ENCODE data around the gene CASR.
A peak's percentile ranks its signal among the peaks of the same experiment; 100 is the strongest.

The CASR gene

DNA sequence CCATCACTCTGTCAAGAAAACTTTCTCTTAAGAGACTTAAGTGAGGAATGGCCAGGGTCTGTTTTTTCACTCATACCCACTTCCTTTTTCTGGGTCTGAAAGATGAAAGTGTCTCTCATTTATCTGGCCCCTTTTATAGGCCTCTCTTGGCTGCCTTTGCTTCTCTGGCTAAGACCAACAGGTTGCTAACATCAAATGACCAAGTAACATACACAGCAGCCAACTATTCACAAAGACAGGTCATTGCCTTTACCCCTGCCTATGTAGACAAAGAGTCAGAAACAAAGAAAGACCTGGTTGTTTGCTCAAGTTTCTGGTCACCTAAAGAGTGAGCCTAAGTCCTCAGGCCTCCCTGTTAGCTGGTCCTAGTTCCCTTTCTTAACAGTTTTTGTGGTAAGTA, 117.6 kb downstream of the CASR start:
- Histone ChIP-seq H3K27me3 (ENCODE audit: insufficient read depth, low read length) (no peaks in the 10 kb centered on the region), H3K79me2 (ENCODE audit: insufficient read depth, low read length) (no peaks in the 10 kb centered on the region), H3K4me3 (ENCODE audit: low read depth, low read length, poor library complexity, severe bottlenecking) (no peak overlapping the region), H2AFZ (ENCODE audit: low read length) (0 out of 2 replicates have a peak overlapping the region, but pooled peaks have one; percentile 23), H3F3A (ENCODE audit: insufficient read depth, low read length) (no peaks in the 10 kb centered on the region), H3K4me2 (ENCODE audit: low read length) (no peak overlapping the region), H3K9me2 (ENCODE audit: low read depth, low read length) (no peaks in the 10 kb centered on the region), H4K20me1 (ENCODE audit: insufficient read depth, low read length) (no peaks in the 10 kb centered on the region), H3K9ac (ENCODE audit: low read length) (no peak overlapping the region), H3K4me1 (ENCODE audit: insufficient read depth, low read length, severe bottlenecking) (peaks cover 10% of the 10 kb centered on the region), H3K27ac (ENCODE audit: low read depth, low read length, poor library complexity, severe bottlenecking) (no peak overlapping the region), H3K36me3 (ENCODE audit: insufficient read depth, low read length) (no peaks in the 10 kb centered on the region), H3K9me3 (ENCODE audit: low read length) (no peaks in the 10 kb centered on the region)
- TF ChIP-seq EZH2 (IDR thresholded peaks at IDR 0.05; ENCODE audit: borderline replicate concordance, low read length) (no peak), CTCF (IDR thresholded peaks at IDR 0.05; ENCODE audit: low read length) (no peak)

DNA sequence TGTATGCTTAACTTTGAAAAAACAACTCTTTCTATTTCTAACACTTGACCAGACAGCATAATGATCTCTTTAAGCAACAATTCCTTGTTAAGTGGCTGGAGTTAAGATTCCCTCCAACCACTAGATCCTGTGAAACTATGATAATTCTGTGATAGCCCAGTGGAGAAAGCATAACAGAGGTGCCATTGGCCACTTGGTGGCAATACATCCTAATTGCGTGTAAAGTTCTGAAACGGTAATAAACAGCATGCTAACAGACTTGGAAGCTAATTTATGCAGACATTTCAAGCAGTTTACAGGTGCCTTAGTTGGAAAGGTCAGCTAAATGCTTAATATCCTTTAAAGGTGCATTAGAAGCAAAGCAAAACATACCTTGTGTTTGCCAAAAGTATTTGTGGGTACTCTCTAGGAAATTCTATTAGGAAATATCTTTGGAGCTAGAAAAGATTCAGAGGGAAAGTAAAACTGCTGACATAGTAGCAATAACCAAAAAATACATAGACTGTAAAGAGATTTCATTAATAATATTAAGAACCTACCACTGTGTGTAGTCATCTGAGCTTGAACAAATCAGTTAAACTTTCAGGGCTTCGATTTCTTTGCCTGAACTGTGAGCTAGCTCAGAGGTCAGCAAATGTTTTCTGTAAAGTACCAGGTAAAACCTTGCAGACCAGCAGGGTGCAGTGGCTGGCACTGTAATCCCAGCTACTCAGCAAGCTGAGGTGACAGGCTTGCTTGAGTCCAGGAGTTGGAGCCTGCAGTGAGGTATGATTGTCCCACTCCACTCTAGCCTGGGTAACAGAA, 122.6 kb downstream of the CASR start:
- H2AFZ ChIP-seq (ENCODE audit: low read length): no peak overlapping the region

GRCh38 chr3:122306622-122306953, 123.1 kb downstream of the CASR start:
- Histone ChIP-seq H2AFZ (ENCODE audit: low read length) (no peak overlapping the region), H3K4me1 (ENCODE audit: insufficient read depth, low read length, severe bottlenecking) (no peaks in the 10 kb centered on the region), H4K20me1 (ENCODE audit: insufficient read depth, low read length) (no peaks in the 10 kb centered on the region), H3K9ac (ENCODE audit: low read length) (no peak overlapping the region), H3K36me3 (ENCODE audit: insufficient read depth, low read length) (no peaks in the 10 kb centered on the region), H3K4me2 (ENCODE audit: low read length) (no peak overlapping the region), H3F3A (ENCODE audit: insufficient read depth, low read length) (no peaks in the 10 kb centered on the region), H3K27me3 (ENCODE audit: insufficient read depth, low read length) (no peaks in the 10 kb centered on the region), H3K79me2 (ENCODE audit: insufficient read depth, low read length) (no peaks in the 10 kb centered on the region), H3K9me2 (ENCODE audit: low read depth, low read length) (no peaks in the 10 kb centered on the region), H3K9me3 (ENCODE audit: low read length) (no peaks in the 10 kb centered on the region), H3K27ac (ENCODE audit: low read depth, low read length, poor library complexity, severe bottlenecking) (no peak overlapping the region), H3K4me3 (ENCODE audit: low read depth, low read length, poor library complexity, severe bottlenecking) (no peak overlapping the region)
- TF ChIP-seq EZH2 (IDR thresholded peaks at IDR 0.05; ENCODE audit: borderline replicate concordance, low read length) (no peak), CTCF (IDR thresholded peaks at IDR 0.05; ENCODE audit: low read length) (no peak)

More for the DNA sequence above, 122.6 kb downstream of the CASR start:
- H4K20me1 ChIP-seq (ENCODE audit: insufficient read depth, low read length): no peaks in the 10 kb centered on the region
- no peaks in the 10 kb centered on the region for H3K36me3 ChIP-seq (ENCODE audit: insufficient read depth, low read length)
- peak; percentile 35 for TF ChIP-seq CTCF (IDR thresholded peaks at IDR 0.05; ENCODE audit: low read length)
- no peak for TF ChIP-seq EZH2 (IDR thresholded peaks at IDR 0.05; ENCODE audit: borderline replicate concordance, low read length)
- H3K27me3 ChIP-seq (ENCODE audit: insufficient read depth, low read length): no peaks in the 10 kb centered on the region
- H3K79me2 ChIP-seq (ENCODE audit: insufficient read depth, low read length): no peaks in the 10 kb centered on the region
- H3K9me3 ChIP-seq (ENCODE audit: low read length): no peaks in the 10 kb centered on the region
- H3K4me2 ChIP-seq (ENCODE audit: low read length): no peak overlapping the region
- no peak overlapping the region for H3K9ac ChIP-seq (ENCODE audit: low read length)
- peaks cover 4% of the 10 kb centered on the region for H3K4me1 ChIP-seq (ENCODE audit: insufficient read depth, low read length, severe bottlenecking)
- H3K9me2 ChIP-seq (ENCODE audit: low read depth, low read length): no peaks in the 10 kb centered on the region
- H3K4me3 ChIP-seq (ENCODE audit: low read depth, low read length, poor library complexity, severe bottlenecking): no peak overlapping the region
- H3F3A ChIP-seq (ENCODE audit: insufficient read depth, low read length): no peaks in the 10 kb centered on the region
- no peak overlapping the region for H3K27ac ChIP-seq (ENCODE audit: low read depth, low read length, poor library complexity, severe bottlenecking)

All from OCI-LY1 (cell line).